Upper lobe of left lung (tissue), 4 donors: ENCODE measurements around the gene FOLR1.

Source experiments
- CTCF ChIP-seq, 6 experiments: fragments of 450-650 bp in 4 of 6; fragments of 200-600 bp in 2 of 6; sonication (generic) in 2 of 6; IDR thresholded peaks; one replicate each; pipeline ENCODE4 v1.5.1; 2016 to 2019; ENCODE audit warnings: antibody characterized with exemption in 6 of 6
- EP300 ChIP-seq, 4 donors: sonication (generic); formaldehyde crosslinking; IDR thresholded peaks; one replicate each; pipeline ENCODE4 v1.5.1; 2017; ENCODE audit warnings: antibody characterized with exemption in 4 of 4, control low read depth in 2 of 4

DNA sequence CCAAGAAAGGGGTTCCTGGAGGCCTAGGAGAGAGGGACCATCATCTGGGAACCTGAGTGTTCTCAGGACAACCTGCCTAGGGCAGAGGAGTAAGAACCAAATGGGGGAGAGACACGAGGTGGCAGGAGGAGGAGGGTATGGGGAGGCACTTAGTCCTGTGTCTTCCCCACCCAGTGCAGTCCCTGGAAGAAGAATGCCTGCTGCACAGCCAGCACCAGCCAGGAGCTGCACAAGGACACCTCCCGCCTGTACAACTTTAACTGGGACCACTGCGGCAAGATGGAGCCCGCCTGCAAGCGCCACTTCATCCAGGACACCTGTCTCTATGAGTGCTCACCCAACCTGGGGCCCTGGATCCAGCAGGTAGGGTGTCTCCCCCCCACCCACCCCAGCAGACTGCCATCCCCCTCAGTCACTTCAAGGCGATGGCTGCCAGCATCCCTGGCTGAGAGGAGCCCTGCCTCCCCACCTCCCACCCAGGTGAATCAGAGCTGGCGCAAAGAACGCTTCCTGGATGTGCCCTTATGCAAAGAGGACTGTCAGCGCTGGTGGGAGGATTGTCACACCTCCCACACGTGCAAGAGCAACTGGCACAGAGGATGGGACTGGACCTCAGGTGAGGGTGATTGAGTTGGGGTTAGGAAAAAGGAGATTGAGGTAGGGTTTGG, 28.9 kb downstream of the FOLR1 start:
- TF ChIP-seq EP300 (IDR thresholded peaks at IDR 0.05) (no peak), CTCF (IDR thresholded peaks at IDR 0.05) (no peak)
